Measurements from ENCODE around the gene RCCD1. TPM values are rescaled to one million over a fixed set of nuclear protein-coding genes. Genes with fewer than 3 reads are reported as not detected.

The RCCD1 gene
- total and polyA plus RNA-seq, 2 experiments from 2014 or later: 9.8 to 13.0 TPM

GRCh38 chr15:91001209-91001608, 46.5 kb downstream of the RCCD1 start:
- Histone ChIP-seq H3K4me3 (no peak overlapping the region), H3K79me2 (ENCODE audit: insufficient read depth) (no peaks in the 10 kb centered on the region), H3K36me3 (ENCODE audit: low read depth) (peaks cover 7% of the 10 kb centered on the region; the same call in 1 of the 2 replicates), H2AFZ (no peak overlapping the region), H4K20me1 (ENCODE audit: insufficient read depth) (no peaks in the 10 kb centered on the region), H3K9me2 (ENCODE audit: insufficient read depth) (no peaks in the 10 kb centered on the region), H3K9me3 (ENCODE audit: low read depth) (no peaks in the 10 kb centered on the region), H3K4me2 (ENCODE audit: unreplicated experiment) (no peak overlapping the region), H3K9ac (no peak overlapping the region), H3K27ac (no peak overlapping the region), H3F3A (ENCODE audit: insufficient read depth) (no peaks in the 10 kb centered on the region), H3K27me3 (replicated peaks; ENCODE audit: insufficient read depth) (no peaks in the 10 kb centered on the region), H3K4me1 (ENCODE audit: insufficient read depth) (no peaks in the 10 kb centered on the region)
- WGBS, 2 experiments (ENCODE audit: low coverage in 1 of 2, low lambda C conversion rate in 2 of 2, missing lambda C conversion rate in 2 of 2): 67 to 74% methylated on average over 3 of the region's 3 CpGs
- TF ChIP-seq EZH2phosphoT487 (IDR thresholded peaks at IDR 0.05; ENCODE audit: insufficient read depth, low read depth) (no peak), EZH2 (IDR thresholded peaks at IDR 0.05; ENCODE audit: insufficient read depth, poor library complexity, severe bottlenecking) (no peak)
- no peak for DNase-seq
- in situ Hi-C loops (cut with MboI): no loop called here

GRCh38 chr15:91007266-91007665, 52.6 kb downstream of the RCCD1 start:
- no peaks in the 10 kb centered on the region for H3K9me3 ChIP-seq (ENCODE audit: low read depth)
- no peak for DNase-seq
- no peaks in the 10 kb centered on the region for H3K79me2 ChIP-seq (ENCODE audit: insufficient read depth)
- H2AFZ ChIP-seq: no peak overlapping the region
- no peaks in the 10 kb centered on the region for H3K4me1 ChIP-seq (ENCODE audit: insufficient read depth)
- H3K9ac ChIP-seq: no peak overlapping the region
- H3F3A ChIP-seq (ENCODE audit: insufficient read depth): no peaks in the 10 kb centered on the region
- WGBS, 2 experiments (ENCODE audit: low coverage in 1 of 2, low lambda C conversion rate in 2 of 2, missing lambda C conversion rate in 2 of 2): 72 to 75% methylated on average over 3 of the region's 3 CpGs
- in situ Hi-C loops (cut with MboI): no loop called here
- H3K27me3 ChIP-seq (replicated peaks; ENCODE audit: insufficient read depth): no peaks in the 10 kb centered on the region
- H3K27ac ChIP-seq: no peak overlapping the region
- TF ChIP-seq EZH2phosphoT487 (IDR thresholded peaks at IDR 0.05; ENCODE audit: insufficient read depth, low read depth) (no peak), EZH2 (IDR thresholded peaks at IDR 0.05; ENCODE audit: insufficient read depth, poor library complexity, severe bottlenecking) (no peak)
- no peak overlapping the region for H3K4me2 ChIP-seq (ENCODE audit: unreplicated experiment)
- peaks cover 5% of the 10 kb centered on the region for H3K36me3 ChIP-seq (ENCODE audit: low read depth)
- no peaks in the 10 kb centered on the region for H3K9me2 ChIP-seq (ENCODE audit: insufficient read depth)
- no peaks in the 10 kb centered on the region for H4K20me1 ChIP-seq (ENCODE audit: insufficient read depth)
- no peak overlapping the region for H3K4me3 ChIP-seq

Small RNAs within 50 kb of the gene (small RNA-seq; reads per million reads assigned to genes)
- gene RF00019 (ENCODE audit: low read depth, low replicate concordance): not detected

Other genes starting within 250 kb of the RCCD1 start
- gene BLM, start 237.5 kb upstream of the RCCD1 start, total RNA-seq (2014; rRNA removed; shearing (Covaris generic)): 2.1 and 4.8 TPM in 2 replicates
- 1.9 and 2.1 TPM in 2 replicates for gene BLM, start 237.5 kb upstream of the RCCD1 start, polyA plus RNA-seq (2016; fragmentation: Nextera tagmentation; extraction: Ambion mirVana)
- gene FURIN, start 86.3 kb upstream of the RCCD1 start, total RNA-seq (2014; rRNA removed; shearing (Covaris generic)): 48.1 and 50.8 TPM in 2 replicates
- 13.0 and 13.9 TPM in 2 replicates for gene FURIN, start 86.3 kb upstream of the RCCD1 start, polyA plus RNA-seq (2016; fragmentation: Nextera tagmentation; extraction: Ambion mirVana)
- 3.5 and 7.5 TPM in 2 replicates for gene FES, start 70.4 kb upstream of the RCCD1 start, total RNA-seq (2014; rRNA removed; shearing (Covaris generic))
- gene FES, start 70.4 kb upstream of the RCCD1 start, polyA plus RNA-seq (2016; fragmentation: Nextera tagmentation; extraction: Ambion mirVana): 3.5 and 3.6 TPM in 2 replicates
- gene MAN2A2, start 51.6 kb upstream of the RCCD1 start, total RNA-seq (2014; rRNA removed; shearing (Covaris generic)): 5.9 and 7.7 TPM in 2 replicates
- 4.3 and 5.1 TPM in 2 replicates for gene MAN2A2, start 51.6 kb upstream of the RCCD1 start, polyA plus RNA-seq (2016; fragmentation: Nextera tagmentation; extraction: Ambion mirVana)
- 9.7 and 17.3 TPM in 2 replicates for gene HDDC3, start 22.3 kb upstream of the RCCD1 start, total RNA-seq (2014; rRNA removed; shearing (Covaris generic))
- 11.1 and 13.5 TPM in 2 replicates for gene HDDC3, start 22.3 kb upstream of the RCCD1 start, polyA plus RNA-seq (2016; fragmentation: Nextera tagmentation; extraction: Ambion mirVana)
- 58.8 and 75.8 TPM in 2 replicates for gene UNC45A, start 19.6 kb upstream of the RCCD1 start, total RNA-seq (2014; rRNA removed; shearing (Covaris generic))
- gene UNC45A, start 19.6 kb upstream of the RCCD1 start, polyA plus RNA-seq (2016; fragmentation: Nextera tagmentation; extraction: Ambion mirVana): 58.6 and 59.7 TPM in 2 replicates
- 74.5 and 93.5 TPM in 2 replicates for gene PRC1, start 39.7 kb downstream of the RCCD1 start, total RNA-seq (2014; rRNA removed; shearing (Covaris generic))
- gene PRC1, start 39.7 kb downstream of the RCCD1 start, polyA plus RNA-seq (2016; fragmentation: Nextera tagmentation; extraction: Ambion mirVana): 64.1 and 68.0 TPM in 2 replicates
- 7.0 and 8.7 TPM in 2 replicates for gene VPS33B, start 67.7 kb downstream of the RCCD1 start, total RNA-seq (2014; rRNA removed; shearing (Covaris generic))
- gene VPS33B, start 67.7 kb downstream of the RCCD1 start, polyA plus RNA-seq (2016; fragmentation: Nextera tagmentation; extraction: Ambion mirVana): 9.1 and 10.2 TPM in 2 replicates
- not detected in 2 replicates for gene SV2B, start 145.4 kb downstream of the RCCD1 start, total RNA-seq (2014; rRNA removed; shearing (Covaris generic))
- not detected in 2 replicates for gene SV2B, start 145.4 kb downstream of the RCCD1 start, polyA plus RNA-seq (2016; fragmentation: Nextera tagmentation; extraction: Ambion mirVana)